H54 (cell line): ENCODE data around the gene CCDC34.
A peak's percentile ranks its signal among the peaks of the same experiment; 100 is the strongest.

Source experiments
- DNase-seq: peaks from one replicate; pipeline ENCODE4 v3.0.0; 2011; ENCODE audit warnings: low spot score, mixed read lengths; ENCODE audit not compliant: insufficient read length
- FAIRE-seq: peaks from 3 replicates; lab custom pipeline; 2011; peaks lifted over from hg19 to GRCh38; lab: Jason Lieb, UNC
- POLR2A ChIP-seq: IDR thresholded peaks from 2 replicates; pipeline ENCODE4 v1.6.1; 2011; ENCODE audit warnings: low read depth, mild to moderate bottlenecking, low read length

CCDC34 gene

DNA sequence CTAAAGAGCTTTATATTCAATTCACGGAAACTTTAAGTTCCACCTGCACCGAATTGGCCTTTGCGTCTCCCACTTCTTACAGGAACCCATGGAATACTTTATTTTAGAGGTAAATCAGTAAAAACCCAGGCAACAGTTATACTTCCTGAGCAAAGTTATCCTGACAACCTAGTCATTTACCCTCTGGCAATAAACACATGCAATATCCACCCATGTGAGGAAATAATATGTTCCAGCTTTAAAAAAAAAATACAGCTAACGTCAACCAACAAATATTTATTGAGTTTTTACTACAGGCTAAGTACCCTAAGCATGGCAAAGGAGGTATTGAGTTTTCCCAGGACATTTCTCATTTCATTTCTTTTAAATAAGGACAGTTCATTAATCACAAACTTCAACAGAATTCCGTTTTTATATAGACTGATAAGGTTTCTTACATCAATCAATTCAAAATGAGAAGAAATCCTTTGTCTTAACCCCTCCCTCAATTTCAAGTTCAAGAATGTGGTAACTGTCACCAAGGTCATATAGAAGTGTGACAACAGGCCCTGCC lies 38.3 kb upstream of the CCDC34 start:
- DNase-seq, result no peak
- no peak for TF ChIP-seq POLR2A
- FAIRE-seq, result no peak

DNA sequence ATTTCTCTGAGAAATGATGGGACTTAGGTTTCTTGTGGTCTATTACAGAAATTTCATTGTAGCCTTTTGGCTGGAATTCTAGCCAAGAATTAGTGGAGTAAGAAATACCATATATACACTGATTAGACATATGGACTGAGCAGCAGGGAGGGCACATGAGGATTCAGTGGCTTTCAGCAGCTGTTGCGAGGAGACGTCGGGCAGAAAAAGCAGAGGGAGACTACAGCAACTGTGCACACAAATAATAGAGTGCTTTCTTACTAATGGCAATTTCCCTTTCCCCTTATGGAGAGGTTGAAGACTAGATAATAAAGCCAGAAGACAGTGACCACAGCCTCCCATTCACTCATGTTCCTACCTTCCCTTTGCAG lies 35.4 kb upstream of the CCDC34 start:
- no peak for FAIRE-seq
- TF ChIP-seq POLR2A, result no peak
- DNase-seq, result no peak

DNA sequence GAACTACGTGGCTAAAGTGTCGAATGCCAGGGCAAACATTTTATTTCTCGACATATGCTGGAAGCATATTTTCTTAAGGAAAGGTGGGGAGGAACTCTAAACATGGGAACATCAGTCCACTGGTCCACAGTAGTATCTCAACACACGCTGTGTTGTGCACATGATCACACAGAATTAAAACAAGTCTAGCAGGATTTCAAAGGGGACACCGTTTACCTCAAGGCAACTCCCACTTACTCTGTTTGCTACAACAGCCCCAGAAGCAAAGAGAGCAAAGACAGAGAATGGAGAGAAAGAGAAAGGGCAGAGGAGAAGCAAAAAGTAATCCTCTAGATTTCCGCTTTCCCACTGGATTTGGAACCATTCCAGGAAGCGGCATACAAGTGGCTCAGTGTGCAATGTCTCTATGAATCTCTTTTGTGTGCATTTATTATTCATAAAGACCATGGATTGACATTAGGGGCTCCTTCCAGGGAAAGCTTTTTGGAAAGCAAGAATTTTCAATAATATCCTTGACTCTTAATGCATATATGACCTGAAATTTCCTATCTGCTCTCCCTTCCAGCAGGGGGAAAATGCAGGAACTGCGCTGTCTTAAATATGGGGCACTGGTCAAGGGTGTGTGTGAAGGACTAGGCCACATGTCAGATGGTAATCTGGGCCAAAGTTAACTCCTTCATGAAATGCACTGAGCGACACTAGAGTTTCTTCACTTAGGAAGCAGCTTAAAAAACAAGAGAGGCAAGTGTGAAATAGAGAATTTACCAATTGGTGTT lies 34.8 kb upstream of the CCDC34 start:
- TF ChIP-seq POLR2A, result no peak
- no peak for FAIRE-seq
- no peak for DNase-seq

DNA sequence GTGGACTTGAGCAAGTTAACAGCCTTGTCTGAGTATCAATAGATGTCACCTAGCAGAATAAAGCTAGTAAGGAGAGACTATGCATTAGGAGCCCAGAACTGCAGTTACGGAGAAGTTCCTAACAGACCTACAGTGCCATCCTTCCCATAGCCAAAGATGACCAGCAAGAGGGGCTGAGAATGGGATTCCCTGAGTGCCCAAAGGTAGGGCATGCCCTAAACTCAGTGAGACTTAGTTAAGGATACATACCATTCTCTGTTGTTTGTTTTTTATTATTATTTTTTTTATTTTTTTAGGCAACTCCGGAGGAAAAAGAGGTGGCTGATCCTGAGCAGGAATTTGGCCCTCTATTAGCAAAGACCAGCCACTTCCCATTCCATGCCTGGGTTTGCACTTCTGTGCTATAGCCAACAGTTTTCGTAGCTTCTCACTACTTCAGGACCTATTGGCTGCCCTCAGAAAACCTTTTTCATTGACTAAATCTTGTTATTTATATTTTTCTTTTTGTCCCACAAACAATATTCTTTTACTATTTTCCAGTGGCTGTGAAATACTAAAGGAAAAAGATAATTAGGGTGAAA lies 33.3 kb upstream of the CCDC34 start:
- no peak for TF ChIP-seq POLR2A
- no peak for DNase-seq
- FAIRE-seq, result no peak

DNA sequence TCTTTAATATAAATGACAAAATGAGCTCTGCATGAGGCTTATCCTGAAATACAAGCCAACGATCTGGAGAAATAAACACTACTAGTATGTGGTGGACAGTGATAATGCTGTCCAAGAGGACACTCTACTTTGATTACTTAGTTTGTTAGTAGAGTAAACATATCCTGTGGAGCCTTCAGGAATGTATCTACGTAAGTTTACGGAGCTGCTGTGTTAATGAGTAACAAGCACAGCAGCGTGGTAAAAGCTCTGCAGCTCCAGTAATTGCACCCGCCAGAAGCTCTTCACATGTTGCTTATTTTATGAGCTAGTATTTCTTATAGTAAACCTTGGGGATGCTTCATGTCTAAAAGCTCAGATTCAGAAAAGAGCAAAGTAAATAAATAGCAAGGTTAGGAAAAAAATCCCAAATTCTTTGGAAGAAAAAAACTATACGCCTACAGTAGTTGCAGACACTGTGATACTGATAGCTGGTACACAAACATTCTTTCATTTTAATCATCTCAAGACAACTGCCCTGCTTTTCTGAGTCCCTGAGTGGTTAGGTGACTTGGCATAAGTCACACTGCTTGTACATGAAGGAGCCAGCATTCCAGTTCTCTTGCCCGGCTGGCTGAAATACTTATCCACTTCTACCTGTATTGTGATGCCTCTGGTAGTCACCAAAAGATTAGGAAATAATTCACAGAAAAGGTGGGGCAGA lies 32.7 kb upstream of the CCDC34 start:
- no peak for TF ChIP-seq POLR2A
- DNase-seq (no peak), FAIRE-seq (no peak)

DNA sequence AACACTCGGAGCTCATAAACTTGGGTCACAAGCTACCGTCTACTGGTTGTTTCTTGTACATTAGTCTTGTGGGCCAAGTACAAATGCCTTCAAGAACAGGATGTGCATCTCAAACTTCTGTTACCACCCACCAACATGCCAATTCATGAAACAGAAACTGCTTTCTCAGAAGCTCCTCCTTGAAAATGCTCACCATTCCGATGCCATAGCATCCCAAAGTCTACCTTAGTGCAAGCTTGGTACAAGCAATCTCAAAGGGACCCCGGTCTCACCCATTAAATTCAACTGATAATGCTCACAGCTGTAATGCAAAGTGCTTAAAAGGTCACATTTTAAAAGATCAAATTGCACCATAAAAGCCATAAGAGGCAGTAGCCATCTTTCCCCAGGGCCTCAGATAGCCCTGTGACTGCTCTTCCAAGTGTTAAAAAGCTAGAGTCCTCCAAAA lies 31.8 kb upstream of the CCDC34 start:
- DNase-seq (no peak), FAIRE-seq (no peak)
- no peak for TF ChIP-seq POLR2A

DNA sequence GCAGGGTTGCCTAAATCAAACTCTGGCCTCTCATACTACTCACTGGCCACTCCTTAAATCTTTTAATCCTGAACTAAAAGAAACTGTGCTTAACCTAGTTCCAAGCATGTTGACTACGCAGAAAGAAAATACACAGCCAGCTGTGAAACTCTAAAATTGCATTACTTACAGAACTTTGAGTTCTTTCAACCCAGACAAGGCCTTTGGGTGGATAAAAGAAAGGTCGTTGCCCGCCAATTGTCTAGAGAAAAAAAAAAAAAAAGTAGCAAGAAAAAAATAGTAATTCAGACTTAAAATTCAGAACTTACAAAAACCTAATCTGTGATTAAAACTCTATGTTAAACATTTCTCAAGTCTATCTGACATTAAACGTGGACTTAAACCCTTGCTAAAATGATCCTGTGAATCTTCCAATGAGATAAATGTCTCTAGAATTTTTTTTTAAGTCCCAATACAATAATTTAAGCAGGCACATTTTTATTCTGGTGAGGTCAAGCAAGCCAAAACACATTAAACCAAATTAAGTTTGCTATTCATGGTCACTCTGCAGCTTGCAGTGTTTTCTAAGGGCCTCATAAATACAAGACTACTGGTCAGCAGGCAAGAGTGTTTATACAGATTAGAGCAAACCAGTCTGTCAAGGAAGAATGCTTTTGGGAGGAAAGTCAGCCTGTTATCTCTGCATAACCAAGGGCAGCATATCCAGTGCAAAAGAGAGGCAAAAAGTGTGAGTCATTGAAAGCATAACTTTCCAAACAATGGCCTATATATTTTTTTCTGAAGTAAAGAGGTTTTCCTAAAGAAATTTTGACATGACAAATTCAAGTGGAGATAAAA lies 29.5 kb upstream of the CCDC34 start:
- no peak for DNase-seq
- peak; percentile 82 for FAIRE-seq
- no peak for TF ChIP-seq POLR2A

DNA sequence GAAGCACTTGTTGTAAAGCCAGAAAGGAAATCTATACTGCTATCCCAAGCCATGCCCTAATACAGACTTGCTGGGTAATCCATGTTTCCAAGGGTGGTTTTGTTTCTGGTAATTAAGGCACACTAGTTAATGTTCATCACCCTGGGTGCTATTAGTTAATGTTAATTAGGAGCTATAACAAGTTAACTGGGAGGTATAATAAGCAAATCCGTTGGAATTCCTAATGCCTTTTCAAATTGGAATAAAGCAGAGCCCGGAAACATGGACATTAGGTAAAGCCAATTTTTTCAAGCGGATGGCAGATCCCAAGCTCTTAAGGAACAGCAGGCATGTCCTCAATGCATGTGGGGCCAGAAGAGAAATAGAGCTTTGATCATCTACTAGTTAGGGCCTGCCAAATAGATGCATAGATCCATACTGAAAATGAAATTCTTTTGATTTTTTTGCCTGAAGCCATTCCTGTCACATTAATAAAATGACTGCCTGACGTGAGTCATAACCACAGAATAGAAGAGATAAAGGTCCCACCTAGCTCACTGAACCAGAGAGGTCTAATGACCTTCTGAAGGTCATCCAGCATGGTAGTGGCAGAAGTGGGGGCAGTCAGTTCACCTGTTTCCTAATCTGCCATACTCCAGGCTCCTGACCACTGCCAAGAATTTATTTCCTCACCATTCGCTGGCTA lies 28.5 kb upstream of the CCDC34 start:
- DNase-seq (no peak), FAIRE-seq (no peak)
- no peak for TF ChIP-seq POLR2A

DNA sequence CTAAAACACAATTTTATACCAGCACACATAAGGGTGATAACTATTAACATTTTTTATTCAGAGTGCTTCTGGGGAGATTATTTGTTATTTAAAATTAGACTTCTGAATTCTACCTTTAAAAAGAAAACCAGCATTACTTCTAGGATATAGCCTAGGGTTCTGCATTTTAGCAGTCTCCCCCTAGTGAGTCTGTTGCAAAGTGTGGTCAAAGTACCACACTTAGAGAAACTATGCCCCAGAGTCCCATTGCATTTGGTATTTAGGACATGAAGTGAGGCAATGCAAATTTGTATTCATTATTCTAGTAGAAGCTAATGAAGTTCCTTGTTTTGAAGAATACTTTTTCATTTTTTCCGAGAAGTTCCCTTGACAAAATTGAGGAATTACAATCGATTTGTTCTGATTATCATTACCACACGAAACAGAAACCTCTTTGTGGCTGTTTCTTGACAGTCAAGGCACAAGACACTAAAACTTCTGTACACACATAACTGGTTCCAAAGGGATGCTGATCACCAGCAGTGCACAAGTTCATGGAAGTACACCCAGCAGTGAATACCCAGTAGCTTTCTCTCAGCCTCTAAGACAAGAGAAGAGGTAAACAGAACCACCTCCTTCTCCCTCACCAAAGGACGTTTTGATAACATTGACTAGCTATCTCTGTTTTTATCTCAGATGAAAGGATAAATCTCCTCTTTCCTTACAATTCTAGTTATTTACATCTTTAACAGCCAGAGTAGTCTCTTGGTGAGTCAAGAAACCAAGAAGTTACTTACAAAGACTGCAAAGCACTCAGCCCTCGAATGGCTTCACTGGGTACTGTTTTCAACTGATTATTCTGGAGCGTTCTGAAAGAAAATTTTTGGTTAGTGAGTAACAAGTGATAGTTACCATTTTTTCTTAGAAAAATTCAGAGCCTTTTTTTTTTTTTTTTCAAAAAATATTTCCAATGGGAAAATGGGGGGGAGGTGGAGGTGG lies 27.6 kb upstream of the CCDC34 start:
- no peak for FAIRE-seq
- no peak for DNase-seq
- TF ChIP-seq POLR2A, result no peak

DNA sequence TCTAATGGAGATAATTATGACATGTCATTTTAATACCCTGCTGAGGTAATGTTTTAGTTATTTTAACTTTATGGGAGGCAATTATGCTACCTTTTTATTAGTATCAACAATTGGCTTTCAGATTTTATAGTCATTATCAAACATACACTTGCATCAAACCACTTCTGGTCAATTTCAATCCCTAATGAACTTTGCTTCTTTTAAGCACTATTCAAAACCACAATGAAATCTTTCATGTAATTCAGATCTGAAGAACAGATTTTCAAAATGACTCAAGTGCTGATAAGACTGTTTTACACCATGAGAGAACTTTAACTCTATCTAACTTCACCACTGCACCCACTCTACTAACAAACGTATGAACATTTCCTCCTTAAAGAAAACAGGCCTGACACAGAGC lies 25.9 kb upstream of the CCDC34 start:
- DNase-seq (no peak), FAIRE-seq (no peak)
- TF ChIP-seq POLR2A, result no peak

DNA sequence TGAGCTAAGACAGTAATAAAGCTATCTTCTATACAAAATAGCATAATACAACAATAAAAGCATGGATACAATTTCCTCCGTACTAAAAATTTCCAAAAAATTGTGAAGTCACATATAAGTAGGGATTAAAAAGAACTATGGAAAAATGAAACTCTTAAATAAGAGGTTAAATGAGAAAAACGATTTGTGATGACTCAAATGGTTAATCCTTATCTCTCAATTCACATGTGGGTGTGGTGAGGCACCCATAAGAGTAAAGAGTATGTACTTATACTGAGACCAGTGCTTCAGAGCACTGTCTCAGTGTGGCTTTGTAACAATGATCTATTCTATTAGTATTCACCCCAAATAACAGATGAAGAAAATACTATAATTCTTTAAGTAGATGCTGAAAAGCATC lies 25.0 kb upstream of the CCDC34 start:
- DNase-seq, result no peak
- TF ChIP-seq POLR2A, result no peak
- peak; percentile 57 for FAIRE-seq

DNA sequence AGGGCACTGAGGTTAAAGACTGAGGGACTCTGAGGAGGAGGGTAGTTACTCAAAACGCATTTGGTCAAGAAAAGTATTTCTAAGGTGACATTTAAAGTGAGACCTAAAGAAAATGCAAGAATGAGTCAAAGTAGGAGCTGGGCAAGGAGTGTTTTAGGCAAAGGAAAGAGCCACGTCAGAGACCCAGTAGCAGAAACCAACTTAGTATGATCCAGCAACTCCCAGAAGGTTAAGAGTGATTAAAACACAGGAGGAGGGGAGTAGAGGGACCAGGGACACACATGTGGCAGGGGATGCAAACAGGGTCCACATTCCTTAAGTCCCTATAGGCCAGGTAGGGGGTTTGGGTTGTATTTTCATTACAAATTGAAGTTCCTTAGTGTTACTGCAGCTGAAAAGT lies 24.3 kb upstream of the CCDC34 start:
- no peak for DNase-seq
- no peak for FAIRE-seq
- no peak for TF ChIP-seq POLR2A
